MCF 10A (cell line): ENCODE data around the gene SART3. TPM values are rescaled to one million over a fixed set of nuclear protein-coding genes. Genes with fewer than 3 reads are reported as not detected.

Source experiments
- BruUV-seq: library from RNA; stranded (reverse); fragments of 400-500 nt; replicated peaks from 2 replicates; lab custom pipeline; 2021; lab: Mats Ljungman, UMichigan
- CTCF ChIA-PET: fragments of 300-600 bp; sonication (Branson Sonifier 250); formaldehyde crosslinking; extraction: SDS; loops from one replicate; lab custom pipeline; 2021; ENCODE audit warnings: antibody characterized with exemption, inconsistent platforms; lab: Yijun Ruan, JAX
- POLR2A ChIA-PET: fragments of 300-600, 350-650 bp; sonication (Branson Sonifier 250); formaldehyde crosslinking; extraction: SDS; loops from one replicate; lab custom pipeline; 2020; ENCODE audit warnings: antibody characterized with exemption, inconsistent platforms; lab: Yijun Ruan, JAX
- DNase-seq: peaks from one replicate; pipeline ENCODE4 v3.0.0-alpha.2; 2018; ENCODE audit not compliant: unreplicated experiment
- H3K27ac Mint-ChIP-seq: one replicate; pipeline ENCODE4 v1.8.0; 2022; ENCODE audit warnings: mild to moderate bottlenecking, low read depth, mixed read lengths; ENCODE audit not compliant: unreplicated experiment
- H3K27me3 Mint-ChIP-seq: one replicate; pipeline ENCODE4 v1.8.0; 2022; ENCODE audit warnings: mixed read lengths; ENCODE audit not compliant: insufficient read depth, unreplicated experiment
- H3K36me3 Mint-ChIP-seq: one replicate; pipeline ENCODE4 v1.8.0; 2022; ENCODE audit warnings: mild to moderate bottlenecking, moderate library complexity, mixed read lengths; ENCODE audit not compliant: insufficient read depth, unreplicated experiment
- H3K4me1 Mint-ChIP-seq: one replicate; pipeline ENCODE4 v1.8.0; 2022; ENCODE audit warnings: mixed read lengths; ENCODE audit not compliant: insufficient read depth, unreplicated experiment
- H3K4me3 Mint-ChIP-seq: one replicate; pipeline ENCODE4 v1.8.0; 2022; ENCODE audit warnings: mild to moderate bottlenecking, moderate library complexity, mixed read lengths; ENCODE audit not compliant: unreplicated experiment
- H3K9me3 Mint-ChIP-seq: one replicate; pipeline ENCODE4 v1.8.0; 2022; ENCODE audit warnings: mixed read lengths; ENCODE audit not compliant: unreplicated experiment
- CTCF ChIP-seq: fragments of 200-600 bp; IDR thresholded peaks from one replicate; pipeline ENCODE4 v1.8.0; 2022; ENCODE audit warnings: antibody characterized with exemption, mild to moderate bottlenecking; ENCODE audit not compliant: unreplicated experiment
- intact Hi-C: fragments of 100-400 bp; cut with micrococcal nuclease; formaldehyde crosslinking; loops from 2 replicates; pipeline ENCODE4 v1.14.1; 2022
- total RNA-seq: library from RNA; stranded (reverse); gene quantifications from 2 replicates; pipeline ENCODE4 v1.2.3, GENCODE V29; 2022

Gene SART3
- total RNA-seq, 1 experiment from 2014 or later: 73.4 TPM

- H3K4me1 Mint-ChIP-seq: no peaks in the 10 kb centered on the region
- ChIA-PET POLR2A (interaction anchor here (1.2 kb wide), 1 partner anchor 27 kb away, joined by 3 read pairs; the partner anchor contains the start of gene ISCU), CTCF (interaction anchor here (0.7 to 1.3 kb wide), 2 partner anchors 29 to 353 kb away, joined by 3 to 6 read pairs; no protein-coding TSS in a partner anchor)
- no peak for TF ChIP-seq CTCF
- no peaks in the 10 kb centered on the region for H3K36me3 Mint-ChIP-seq
- peak; percentile 20 for DNase-seq
- H3K27me3 Mint-ChIP-seq: peaks cover 11% of the 10 kb centered on the region
- H3K9me3 Mint-ChIP-seq: no peaks in the 10 kb centered on the region
- no TSS peak for BruUV-seq
- no peak overlapping the region for H3K4me3 Mint-ChIP-seq
- no peak overlapping the region for H3K27ac Mint-ChIP-seq
- intact Hi-C loops: no loop called here
Measured at GRCh38 chr12:108589028-108589839, 28.3 kb upstream of the SART3 start.

DNA sequence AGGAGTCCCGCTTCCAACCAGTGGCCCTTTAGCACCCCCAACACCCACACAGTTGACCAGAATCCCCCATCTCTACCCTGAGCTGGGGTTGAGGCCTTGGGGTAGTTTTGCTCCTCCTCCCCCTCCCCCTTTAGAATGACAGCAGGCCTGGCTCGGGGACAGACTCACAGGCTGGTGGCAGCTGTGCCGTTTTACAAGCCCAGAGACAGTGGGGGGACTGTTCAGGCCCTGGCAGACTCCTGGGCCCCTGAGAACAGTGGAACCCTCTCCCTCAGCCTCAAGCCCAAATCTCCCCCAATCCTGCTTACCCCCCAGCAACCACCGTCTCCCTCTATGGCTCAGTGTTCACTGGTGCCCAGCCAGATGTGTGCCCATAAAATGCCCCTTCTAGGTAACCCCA, 26.9 kb upstream of the SART3 start:
- ChIA-PET CTCF (no interaction called here), POLR2A (interaction anchor here (1.2 kb wide), 1 partner anchor 25 kb away, joined by 3 read pairs; the partner anchor contains the start of gene ISCU)
- intact Hi-C loops: no loop called here
- Mint-ChIP-seq H3K4me1 (no peaks in the 10 kb centered on the region), H3K36me3 (no peaks in the 10 kb centered on the region), H3K27me3 (peaks cover 11% of the 10 kb centered on the region), H3K4me3 (no peak overlapping the region), H3K9me3 (no peaks in the 10 kb centered on the region), H3K27ac (no peak overlapping the region)
- no TSS peak for BruUV-seq
- DNase-seq: no peak
- TF ChIP-seq CTCF: no peak

DNA sequence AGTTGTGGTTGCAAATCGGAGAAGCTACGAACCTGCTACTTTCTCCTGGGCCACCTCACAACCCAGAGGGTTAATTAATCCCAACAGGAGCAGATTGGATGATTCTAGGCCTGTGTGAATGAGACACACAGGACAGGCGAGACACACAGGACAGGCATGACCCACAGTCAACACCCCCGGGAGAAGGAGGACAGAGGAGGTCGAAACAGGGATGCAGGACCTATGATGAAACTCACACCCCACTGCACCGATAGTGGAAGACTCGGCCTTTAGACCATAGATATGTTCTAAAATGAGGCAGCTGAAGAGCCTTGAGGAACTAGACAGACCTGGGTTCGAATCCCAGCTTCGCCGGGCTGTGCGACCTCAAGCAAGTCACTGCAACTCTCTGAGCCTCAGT, 25.3 kb upstream of the SART3 start:
- no TSS peak for BruUV-seq
- no peak for DNase-seq
- H3K27ac Mint-ChIP-seq: no peak overlapping the region
- no peaks in the 10 kb centered on the region for H3K36me3 Mint-ChIP-seq
- ChIA-PET CTCF (interaction anchor here (0.6 to 1.6 kb wide), 2 partner anchors 32 to 217 kb away, joined by 4 to 9 read pairs; no protein-coding TSS in a partner anchor), POLR2A (no interaction called here)
- no peak overlapping the region for H3K4me3 Mint-ChIP-seq
- no peaks in the 10 kb centered on the region for H3K4me1 Mint-ChIP-seq
- no peaks in the 10 kb centered on the region for H3K9me3 Mint-ChIP-seq
- intact Hi-C loops: no loop called here
- peaks cover 11% of the 10 kb centered on the region for H3K27me3 Mint-ChIP-seq
- no peak for TF ChIP-seq CTCF

DNA sequence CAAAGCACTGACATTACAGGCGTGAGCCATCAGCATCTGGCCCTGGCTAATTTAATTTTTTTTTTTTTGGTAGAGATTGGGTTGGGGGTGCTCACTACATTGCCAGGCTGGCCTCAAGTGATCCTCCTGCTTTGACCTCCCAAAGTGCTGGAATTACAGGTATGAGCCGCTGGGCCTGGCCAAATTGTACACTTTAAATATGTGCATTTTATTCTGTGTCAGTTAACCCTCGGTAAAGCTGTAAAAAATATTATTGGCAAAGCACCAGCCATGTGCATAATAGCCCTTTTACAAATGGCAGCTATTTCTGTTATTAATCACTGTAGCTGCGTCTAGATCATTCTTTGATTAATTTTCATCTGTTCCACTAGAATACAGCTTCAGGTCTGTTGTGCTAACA, 24.9 kb upstream of the SART3 start:
- H3K27ac Mint-ChIP-seq: no peak overlapping the region
- CTCF ChIA-PET: interaction anchor here (0.6 to 1.6 kb wide), 3 partner anchors 32 to 217 kb away, joined by 3 to 9 read pairs (median 4); no protein-coding TSS in a partner anchor
- no TSS peak for BruUV-seq
- H3K9me3 Mint-ChIP-seq: no peaks in the 10 kb centered on the region
- H3K27me3 Mint-ChIP-seq: peaks cover 11% of the 10 kb centered on the region
- H3K4me1 Mint-ChIP-seq: no peaks in the 10 kb centered on the region
- no peaks in the 10 kb centered on the region for H3K36me3 Mint-ChIP-seq
- POLR2A ChIA-PET: interaction anchor here (0.6 kb wide), 1 partner anchor 13 kb away, joined by 4 read pairs; no protein-coding TSS in a partner anchor
- no peak for TF ChIP-seq CTCF
- H3K4me3 Mint-ChIP-seq: no peak overlapping the region
- intact Hi-C loops: no loop called here
- no peak for DNase-seq
